Measurements from ENCODE around the gene MME. TPM values are rescaled to one million over a fixed set of nuclear protein-coding genes. Genes with fewer than 3 reads are reported as not detected.

The MME gene
- total RNA-seq, 1 experiment from 2014 or later = 23.9 TPM

- TF ChIP-seq NFYB (CRISPR knock-in tag; conservative IDR thresholded peaks at IDR 0.05; ENCODE audit: low read depth) (peak; percentile 50), NFE2L1 (CRISPR knock-in tag; IDR thresholded peaks at IDR 0.05) (no peak), ELF4 (CRISPR knock-in tag; IDR thresholded peaks at IDR 0.05; ENCODE audit: low read depth) (no peak), ARID4B (CRISPR knock-in tag; IDR thresholded peaks at IDR 0.05; ENCODE audit: borderline replicate concordance) (peak; percentile 38; the same call in 1 of the 2 replicates), SMAD4 (CRISPR knock-in tag; IDR thresholded peaks at IDR 0.05) (no peak), FOXP4 (CRISPR knock-in tag; IDR thresholded peaks at IDR 0.05) (peak; percentile 87; the same call in 1 of the 2 replicates), MAX (CRISPR knock-in tag; IDR thresholded peaks at IDR 0.05) (0 out of 2 replicates have a peak, but pooled peaks have one; percentile 39), PRDM15 (CRISPR knock-in tag; IDR thresholded peaks at IDR 0.05) (0 out of 2 replicates have a peak, but pooled peaks have one; percentile 30), ZNF219 (CRISPR knock-in tag; IDR thresholded peaks at IDR 0.05; ENCODE audit: borderline replicate concordance) (no peak), ESRRA (CRISPR knock-in tag; IDR thresholded peaks at IDR 0.05; ENCODE audit: borderline replicate concordance) (no peak), E2F1 (CRISPR knock-in tag; IDR thresholded peaks at IDR 0.05) (no peak), RORB (CRISPR knock-in tag; IDR thresholded peaks at IDR 0.05) (no peak), ZNF671 (CRISPR knock-in tag; IDR thresholded peaks at IDR 0.05) (no peak), KAT7 (CRISPR knock-in tag; IDR thresholded peaks at IDR 0.05; ENCODE audit: borderline replicate concordance) (no peak), ATF2 (CRISPR knock-in tag; IDR thresholded peaks at IDR 0.05; ENCODE audit: borderline replicate concordance, low read depth) (no peak), IRF2 (CRISPR knock-in tag; IDR thresholded peaks at IDR 0.05; ENCODE audit: borderline replicate concordance, low read depth) (no peak), HMGXB4 (CRISPR knock-in tag; IDR thresholded peaks at IDR 0.05) (peak; percentile 86; the same call in 1 of the 2 replicates), SOX15 (CRISPR knock-in tag; IDR thresholded peaks at IDR 0.05) (no peak), ZNF317 (CRISPR knock-in tag; IDR thresholded peaks at IDR 0.05; ENCODE audit: borderline replicate concordance, low read depth) (no peak)
Observed at GRCh38 chr3:155079746-155080487, at the start of gene MME (continued).

All from WTC11 (cell line).